ENCODE data around the gene TTC7B.

Gene TTC7B

DNA sequence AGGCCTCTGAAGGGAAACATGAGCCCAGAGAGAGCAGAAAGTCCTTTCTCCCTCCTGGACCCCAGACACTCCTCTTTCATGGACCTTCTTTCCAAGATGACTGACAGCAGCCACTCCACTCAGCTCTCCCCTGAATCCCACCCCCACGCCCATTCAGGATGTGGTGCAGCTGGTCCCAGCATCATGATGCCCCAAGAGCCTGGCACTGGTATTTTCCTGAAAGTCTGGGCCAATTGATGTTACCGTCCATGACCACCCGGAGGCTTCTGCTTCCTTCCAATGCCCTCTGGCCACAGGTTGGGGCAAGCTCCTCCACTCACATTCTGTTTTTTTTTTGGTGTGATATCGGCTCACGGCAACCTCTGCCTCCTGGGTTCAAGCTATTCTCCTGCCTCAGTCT, 306.8 kb downstream of the TTC7B start:
- DNase-seq (ENCODE audit: low spot score) = no peak

DNA sequence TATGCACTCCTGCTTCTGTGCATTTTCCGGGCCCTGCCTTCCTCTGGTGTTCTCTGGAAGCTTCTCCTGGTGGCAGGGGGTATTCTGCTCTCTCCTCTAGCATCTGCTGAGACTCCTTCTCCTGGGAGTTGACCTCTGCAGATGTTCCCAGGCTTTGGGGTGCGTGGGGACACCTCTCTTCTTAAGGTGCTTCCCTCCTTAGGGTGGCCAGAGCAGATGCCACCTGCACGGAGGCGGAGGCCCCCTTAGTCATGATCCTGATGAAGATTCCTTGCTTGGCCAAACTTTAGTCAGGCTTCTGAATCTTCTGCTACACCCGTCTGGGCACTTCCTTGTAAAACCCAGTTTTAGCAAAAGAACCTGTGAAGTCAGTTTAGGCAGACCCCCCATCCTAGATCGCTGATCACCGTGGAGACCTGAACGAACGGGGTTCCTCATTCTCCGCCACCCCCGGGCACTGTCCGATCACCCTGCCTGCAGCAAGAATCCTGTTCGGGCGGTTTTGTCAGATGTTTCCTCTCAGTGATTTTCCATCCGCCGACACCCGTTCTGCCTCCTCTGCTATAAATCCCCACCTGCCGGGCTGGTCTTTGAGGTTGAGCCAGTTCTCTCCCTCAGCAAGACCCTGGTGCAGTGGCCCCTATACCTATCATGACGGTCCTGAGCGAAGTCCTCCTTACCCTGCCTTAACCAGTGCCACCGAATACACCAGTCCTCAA, 307.5 kb downstream of the TTC7B start:
- no peak for DNase-seq (ENCODE audit: low spot score)

DNA sequence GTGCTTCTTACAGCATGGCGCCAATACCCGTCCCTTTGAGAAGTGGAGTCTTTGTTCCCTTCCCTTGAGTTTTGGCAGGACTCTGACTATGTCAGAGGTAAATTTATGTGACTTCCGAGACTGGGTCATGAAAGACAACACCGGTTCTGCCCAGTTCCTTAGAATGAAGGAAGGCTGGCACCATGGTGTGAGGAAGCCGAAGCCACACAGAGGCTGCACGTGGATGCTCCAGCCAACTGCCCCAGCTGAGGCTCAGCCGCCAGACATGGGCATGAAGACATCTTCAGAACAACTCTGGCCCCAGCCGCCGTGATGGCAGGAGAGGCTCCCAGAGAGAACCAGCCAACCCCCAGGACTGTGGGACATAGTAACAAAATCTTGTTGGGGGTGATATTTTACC, 308.2 kb downstream of the TTC7B start:
- no peak for DNase-seq (ENCODE audit: low spot score)

DNA sequence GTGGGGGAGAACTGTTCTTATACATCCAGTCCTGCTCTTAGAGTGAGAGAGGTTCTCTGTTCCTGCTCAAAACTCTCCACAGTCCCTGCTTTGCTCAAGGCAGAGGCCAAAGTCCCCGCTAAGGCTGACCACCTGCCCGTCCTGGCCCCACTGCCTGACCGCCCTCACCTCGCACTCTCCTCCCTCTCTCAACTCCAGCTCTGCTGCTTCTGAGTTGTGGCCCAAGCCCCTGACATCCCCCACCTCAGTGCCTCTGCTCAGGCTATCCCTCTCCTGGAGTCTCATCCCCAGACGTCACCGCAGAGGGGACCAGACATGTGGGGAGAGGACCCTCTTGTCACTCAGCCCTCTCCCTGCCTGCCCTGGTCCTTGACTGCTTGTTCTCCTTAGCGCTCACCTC, 308.8 kb downstream of the TTC7B start:
- DNase-seq (ENCODE audit: low spot score) = no peak

DNA sequence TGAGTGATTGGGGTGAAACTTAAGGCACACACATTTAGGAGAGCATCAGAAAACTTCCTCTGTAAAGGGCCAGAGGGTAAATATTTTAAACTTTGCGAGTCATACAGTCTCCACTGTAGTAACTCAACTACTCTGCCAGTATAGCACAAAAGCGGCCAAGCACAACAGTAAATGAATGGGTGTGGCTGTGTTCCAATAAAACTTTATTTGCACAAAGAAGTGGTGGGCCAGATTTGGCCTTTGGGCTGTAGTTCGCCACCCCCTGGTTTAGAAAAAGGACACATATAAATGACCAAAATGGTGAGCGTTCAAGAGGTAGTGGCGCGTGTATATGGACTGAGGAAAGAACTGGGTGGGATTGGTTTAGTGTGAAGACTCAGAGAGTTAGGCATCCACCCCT, 309.5 kb downstream of the TTC7B start:
- DNase-seq (ENCODE audit: low spot score) = no peak

DNA sequence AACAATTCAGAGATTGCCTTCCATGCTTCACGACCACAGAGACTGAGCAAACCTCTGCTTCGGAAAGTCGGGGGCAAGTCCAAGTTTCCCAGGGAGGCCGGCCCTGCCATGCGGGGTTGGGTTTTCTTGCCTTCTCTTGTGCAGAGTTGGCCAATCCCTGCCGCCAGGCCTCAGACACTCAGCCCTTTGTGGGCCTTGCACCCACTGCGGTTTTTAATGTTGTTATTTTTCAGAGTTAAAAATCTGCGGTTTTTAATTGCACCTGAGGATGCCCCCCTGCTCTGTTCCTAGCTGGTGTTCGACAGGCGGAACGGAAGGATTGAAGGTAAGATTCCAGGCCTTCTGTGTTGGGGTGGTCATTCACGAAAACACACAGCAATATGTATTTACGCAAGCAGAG, 310.7 kb downstream of the TTC7B start:
- DNase-seq (ENCODE audit: low spot score) = no peak

DNA sequence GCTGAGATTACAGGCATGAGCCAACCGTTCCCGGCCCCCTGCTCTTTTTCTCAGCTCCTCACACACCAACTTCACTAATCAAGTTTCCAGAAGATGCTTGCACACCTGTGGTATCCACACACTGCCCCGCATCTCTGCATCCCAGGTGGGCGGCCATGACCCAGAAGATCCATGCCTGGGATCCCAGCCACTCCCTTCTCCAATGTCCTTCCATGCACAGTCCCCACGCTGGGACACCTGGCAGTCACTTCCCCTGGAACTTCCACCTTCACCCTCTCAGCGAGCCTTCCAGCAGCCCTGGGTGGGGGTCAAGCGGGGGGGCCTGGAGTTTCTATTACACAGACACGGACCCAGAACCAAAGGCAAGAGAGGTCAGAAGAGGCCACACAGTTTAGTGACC, 311.6 kb downstream of the TTC7B start:
- no peak for DNase-seq (ENCODE audit: low spot score)

DNA sequence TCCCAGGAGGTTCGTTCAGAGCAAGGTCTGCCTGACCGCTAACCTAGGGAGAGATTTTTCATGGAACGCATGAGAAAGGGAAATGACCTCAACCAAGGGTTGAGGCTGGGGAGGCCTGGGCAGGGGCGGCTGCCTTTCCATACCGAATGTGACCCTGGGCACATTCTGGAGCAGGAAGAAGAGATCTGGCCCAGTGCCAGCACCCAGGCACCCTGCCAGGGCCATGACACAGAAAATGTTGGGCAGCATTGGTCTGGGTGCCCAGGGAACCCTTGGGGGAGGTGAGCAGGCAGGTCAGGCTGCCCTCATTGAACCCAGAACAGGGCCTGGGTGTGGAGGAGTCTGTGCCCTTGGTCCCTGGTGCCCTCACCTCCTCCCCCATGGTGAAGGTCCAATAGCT, 312.6 kb downstream of the TTC7B start:
- DNase-seq (ENCODE audit: low spot score) = no peak

DNA sequence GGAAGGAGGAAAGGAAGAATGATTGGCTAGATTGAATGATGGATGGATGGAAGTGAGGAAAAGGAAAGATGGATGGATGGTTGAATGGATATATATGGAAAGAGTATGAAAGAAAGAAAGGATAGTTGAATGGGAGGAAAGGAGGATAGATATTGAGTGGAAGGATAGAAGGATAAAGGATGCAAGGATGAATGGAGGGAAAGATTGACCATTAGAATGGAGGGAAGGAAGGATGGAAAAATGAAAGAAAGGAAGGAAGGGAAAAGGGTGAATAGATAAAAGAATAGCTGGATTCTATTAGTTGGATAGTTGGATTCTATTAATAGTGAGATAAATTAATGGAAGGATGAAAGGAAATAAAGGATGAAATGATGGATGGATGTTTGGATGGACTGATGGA, 313.5 kb downstream of the TTC7B start:
- DNase-seq (ENCODE audit: low spot score) = no peak

DNA sequence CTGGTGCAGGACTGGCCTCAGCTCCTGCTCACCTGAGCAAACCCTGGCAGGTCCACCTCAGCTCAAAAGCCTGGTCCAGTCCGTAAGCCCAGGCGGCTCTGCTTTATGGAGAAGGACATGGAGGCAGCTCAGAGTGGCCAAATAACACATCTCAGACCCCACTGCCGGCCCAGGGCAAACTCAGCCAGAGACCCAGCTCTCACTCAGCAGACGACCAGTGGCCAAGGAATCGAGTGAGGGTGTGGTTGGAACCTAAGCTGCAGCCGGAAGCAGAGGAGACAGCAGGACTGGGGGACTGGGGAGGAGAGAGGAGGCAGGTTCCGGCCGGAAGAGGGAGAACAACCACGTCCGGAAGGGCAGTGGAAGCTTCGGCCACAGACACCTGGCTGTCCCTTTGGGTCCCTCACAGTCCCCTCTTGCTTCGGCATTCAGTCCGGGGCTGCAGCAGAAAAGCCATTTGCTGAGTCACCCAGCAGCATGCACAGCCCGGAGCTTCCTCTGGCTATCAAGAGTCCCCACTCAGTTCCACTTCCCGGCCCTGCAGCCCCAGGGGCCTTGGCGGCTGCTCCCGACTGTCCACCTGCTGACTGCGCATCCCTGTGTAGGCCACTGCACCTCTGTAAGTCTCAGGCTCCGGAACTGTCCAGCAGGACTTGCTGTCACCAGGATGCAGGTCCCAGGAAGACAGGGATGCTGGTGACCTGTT, 315.4 kb downstream of the TTC7B start:
- DNase-seq (ENCODE audit: low spot score) = no peak

DNA sequence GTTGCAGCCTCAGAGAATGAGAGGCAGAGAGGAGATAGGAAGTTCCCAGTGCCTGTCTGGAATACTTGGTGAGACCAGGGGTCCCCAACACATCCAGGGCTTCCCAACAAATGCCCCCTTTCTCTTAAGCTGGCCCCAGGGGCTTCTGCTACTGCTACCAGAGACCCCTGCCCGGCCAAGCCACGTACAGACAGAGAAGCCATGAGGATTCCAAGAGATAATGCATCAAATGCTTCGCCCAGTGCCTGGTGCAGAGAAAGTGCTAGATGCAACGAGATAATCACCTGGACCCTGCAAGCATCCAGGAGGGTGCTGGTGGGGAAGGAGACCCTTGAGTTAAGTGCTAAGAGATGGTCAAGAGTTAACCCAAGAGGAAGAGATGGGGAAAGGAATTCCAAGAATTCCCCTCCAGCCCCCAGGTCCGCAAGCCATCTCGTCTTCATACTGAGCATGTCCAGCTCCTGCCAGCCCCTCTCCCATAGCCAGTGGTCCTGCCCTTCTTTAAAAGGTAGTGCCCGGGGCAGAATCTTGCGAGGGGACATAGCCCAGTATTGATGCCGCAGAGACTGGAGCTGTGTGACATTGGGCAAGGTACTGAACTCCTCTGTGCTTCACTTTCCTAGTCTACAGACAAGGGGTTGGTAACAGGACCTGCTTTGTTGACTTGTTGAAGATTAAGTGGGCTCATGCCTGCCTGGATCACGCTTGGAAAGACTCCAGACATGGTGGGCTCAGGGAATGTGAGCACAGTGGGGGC, 316.1 kb downstream of the TTC7B start:
- DNase-seq (ENCODE audit: low spot score) = no peak

DNA sequence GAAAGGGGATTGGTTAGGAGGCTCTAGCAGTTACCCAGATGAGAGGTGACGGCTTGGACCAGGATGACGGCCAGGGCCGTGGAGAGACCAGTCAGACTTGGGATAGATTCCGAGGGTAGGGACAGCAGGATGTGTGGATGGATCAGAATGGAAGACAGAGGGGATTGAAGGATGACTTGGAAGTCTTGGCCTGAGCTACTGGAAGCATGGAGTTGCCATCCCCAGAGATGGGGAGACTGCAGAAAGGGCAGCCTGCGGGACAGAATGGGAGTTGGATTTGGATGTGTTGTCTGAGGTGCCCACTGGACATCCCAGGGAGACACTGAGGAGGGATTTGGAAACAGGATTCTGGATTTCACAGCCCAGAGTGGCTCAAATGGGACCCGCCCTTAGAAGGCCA, 317.1 kb downstream of the TTC7B start:
- no peak for DNase-seq (ENCODE audit: low spot score)

DNA sequence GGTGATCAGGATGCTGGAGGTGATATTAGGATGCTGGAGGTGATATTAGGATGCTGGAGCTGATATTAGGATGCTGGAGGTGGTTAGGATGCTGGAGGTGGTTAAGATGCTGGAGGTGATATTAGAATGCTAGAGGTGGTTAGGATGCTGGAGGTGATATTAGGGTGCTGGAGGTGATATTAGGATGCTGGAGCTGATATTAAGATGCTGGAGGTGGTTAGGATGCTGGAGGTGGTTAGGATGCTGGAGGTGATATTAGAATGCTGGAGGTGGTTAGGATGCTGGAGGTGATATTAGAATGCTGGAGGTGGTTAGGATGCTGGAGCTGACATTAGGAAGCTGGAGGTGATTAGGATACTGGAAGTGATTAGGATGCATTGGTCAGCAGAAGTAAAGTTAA, 318.0 kb downstream of the TTC7B start:
- DNase-seq (ENCODE audit: low spot score) = no peak

DNA sequence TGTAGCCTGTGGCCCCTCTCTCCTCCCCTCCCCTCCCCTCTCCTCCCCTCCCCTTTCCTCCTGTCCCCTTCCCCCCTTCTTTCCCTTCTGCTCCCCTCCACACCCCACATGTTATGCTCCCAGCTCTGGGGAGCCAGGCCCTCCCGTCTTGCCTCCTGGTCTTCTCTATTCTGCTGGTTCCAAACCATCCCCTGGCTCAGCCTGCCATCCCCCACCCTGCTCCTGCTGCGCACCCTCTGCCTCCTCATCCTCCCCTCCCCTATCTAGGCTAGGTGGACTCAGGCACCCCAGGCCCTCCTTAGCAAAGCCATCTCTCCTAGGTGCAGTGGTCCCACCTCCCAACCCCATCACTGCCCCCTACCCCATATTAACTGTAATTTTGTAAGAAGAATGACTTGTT, 319.9 kb downstream of the TTC7B start:
- DNase-seq (ENCODE audit: low spot score) = no peak

DNA sequence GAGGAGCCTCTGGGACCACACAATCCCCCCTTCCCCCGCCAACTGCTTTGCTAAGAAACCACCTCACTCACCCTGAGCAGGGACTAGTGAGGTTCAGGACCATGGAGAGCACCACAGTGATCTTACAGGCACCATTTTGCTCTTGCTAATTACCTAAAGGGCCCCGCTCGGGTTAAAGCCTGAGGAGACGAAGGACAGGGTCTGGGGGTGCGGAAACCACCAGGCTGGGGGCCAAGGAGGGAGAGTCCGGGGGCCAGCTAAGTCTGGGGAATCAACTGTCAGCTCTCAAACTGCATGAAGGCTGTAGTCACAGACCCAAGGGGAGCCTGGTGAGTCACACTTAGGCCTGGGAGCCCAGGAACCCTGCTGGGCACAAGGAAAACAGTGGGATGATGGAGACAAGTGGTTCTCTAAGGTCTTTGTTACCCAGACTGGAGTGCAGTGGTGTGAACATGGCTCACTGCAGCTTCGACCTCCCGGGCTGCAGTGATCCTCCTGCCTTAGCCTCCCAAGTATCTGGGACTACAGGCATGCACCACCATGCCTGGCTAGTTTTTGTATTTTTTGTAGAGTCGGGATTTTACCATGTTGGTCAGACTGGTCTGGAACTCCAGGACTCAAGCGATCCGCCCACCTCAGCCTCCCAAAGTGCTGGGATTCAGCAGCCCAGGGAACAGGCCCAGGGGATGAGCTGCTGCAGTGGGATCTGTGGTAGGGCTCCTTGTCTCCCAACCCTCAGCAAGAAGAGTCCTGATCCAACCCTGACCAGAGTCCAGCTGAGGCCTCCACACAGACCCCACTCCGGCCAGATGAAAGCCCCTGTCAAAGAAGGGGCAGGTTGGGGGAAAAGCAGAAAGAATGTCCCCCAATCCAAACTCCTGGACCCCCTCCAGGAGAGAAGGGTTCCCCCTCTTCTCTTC, 320.6 kb downstream of the TTC7B start:
- peak; percentile 82 for DNase-seq (ENCODE audit: low spot score)

DNA sequence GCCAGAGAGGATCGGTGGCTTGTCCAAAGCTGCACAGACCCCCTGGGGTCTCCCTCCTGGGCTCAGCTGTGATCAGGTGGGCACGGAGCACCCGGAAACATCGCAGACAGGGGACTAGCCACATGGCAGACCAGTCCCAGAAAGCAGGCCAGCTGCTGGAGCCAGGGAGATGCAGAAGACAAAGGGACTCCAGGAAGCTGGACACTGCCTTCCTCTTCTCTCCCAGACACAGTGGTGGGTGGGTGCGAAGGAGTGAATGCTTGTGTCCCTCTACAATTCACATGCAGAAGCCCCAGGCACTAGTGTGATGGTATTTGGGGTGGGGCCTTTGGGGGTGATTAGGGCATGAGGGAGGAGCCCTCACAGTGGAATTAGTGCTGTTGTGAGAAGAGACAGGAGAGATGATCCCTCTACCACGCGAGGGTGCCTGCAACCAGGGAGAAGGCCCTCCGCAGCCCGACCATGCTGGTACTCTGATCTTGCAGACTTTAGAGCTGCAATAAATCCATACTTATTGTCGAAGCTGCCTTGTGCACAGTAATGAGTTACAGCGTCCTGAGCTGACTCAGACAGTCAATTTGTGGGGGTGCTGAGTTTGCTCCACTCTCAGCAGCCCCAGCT, 324.2 kb downstream of the TTC7B start:
- peak; percentile 12 for DNase-seq (ENCODE audit: low spot score)

DNA sequence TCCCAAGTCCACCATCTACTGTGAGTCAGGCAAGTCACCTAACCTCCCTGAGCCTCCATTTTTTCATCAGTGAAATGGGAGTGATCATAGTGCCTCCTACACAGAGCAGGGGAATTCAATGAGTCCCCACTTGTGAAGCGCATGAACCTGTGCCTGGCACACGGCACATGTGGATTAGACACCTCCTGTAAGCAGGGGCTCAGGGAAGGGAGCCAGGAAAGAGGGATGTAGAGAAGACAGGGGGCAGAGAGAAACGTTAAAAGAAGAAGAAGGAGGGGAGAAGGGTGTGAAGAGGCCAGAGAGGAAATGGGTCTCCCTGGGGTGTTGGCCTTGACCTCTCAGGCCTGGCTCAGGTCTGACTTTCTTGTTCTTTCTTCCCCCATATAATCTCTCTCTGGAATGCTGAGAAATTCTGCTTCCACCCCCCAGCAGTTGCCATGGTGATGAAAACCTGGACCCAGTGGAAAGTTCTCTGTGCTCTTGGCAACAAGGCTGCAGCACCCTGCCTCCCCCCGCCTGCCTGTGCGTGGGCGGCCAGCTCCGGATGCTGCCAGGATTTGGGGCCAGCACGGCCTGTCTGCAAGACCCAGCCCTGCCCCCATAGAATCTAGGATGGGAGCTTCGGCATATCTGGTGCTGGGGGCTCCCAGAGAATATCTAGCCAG, 324.9 kb downstream of the TTC7B start:
- DNase-seq (ENCODE audit: low spot score) = peak; percentile 63

DNA sequence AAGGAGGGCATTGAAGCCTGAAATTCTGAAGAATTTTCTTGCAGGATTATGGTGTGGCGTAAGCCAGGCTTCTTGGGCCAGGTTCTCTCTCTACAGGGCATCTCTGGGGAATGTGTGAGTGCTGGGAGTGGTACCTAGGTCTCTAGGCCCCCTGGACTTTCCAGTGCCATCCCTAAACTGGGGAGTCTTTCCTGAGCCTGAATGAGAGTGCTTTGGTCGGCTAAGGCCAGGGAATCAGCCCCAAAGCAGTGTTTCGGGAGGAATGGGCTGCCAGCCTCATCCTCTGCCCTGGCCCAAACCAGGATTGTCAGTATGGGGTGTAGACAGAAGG, 325.5 kb downstream of the TTC7B start:
- DNase-seq (ENCODE audit: low spot score) = no peak

DNA sequence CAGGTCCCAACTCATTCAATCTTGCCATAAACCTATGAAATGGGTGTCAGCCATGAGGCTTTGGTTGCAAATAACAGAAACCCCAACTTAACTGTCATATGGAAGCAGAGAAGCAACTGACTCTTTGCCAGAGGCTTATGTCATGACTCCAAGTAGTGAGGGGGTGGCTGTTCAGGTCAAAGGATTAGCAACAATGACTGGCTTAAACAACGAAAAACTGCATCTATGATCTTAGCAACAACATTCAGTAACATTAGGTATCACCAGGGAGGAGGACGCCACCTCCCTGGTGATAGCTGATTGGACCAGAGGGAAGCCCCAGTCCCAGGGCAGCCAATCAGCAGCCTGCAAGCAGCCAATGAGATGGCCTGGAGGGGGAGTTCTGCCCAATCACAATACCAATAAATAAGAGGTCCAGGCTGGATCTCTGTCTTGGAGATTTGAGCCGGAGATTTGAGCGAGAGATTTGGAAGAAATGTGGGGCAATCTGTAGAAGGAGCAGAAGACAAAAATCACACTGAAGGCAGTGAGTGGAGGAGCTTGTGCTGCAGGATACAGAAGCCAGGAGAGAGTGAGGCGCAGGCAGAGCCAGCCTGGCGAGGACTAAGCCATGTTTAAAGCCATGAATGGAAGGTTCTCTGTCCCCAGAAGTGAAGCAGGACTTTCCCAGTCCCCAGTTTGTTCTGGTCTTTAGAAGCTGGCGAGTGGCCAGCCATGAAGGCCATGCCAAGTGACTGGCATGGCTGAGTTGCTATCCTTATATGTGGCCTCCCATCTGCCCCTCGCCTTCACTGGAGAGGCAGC, 326.1 kb downstream of the TTC7B start:
- peak; percentile 18 for DNase-seq (ENCODE audit: low spot score)

DNA sequence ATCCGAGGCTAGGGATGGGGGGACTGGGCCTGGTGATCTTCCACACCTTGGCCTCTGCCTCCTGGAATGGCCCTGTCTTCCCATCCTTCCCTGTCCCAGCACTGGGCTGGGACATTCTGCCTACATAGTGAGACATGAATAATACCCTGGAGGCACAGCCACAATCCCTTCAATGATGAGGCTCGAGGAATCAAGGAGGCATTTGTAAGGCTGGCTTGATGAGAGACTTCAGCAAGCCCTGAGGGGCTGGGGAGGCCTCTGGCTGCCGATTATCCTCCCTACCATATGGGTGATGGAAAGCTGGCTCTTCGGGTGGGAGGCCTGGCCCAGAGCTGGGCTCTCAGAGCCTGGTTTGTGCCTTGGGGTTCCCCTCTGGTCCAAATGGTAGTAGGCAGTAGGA, 326.9 kb downstream of the TTC7B start:
- DNase-seq (ENCODE audit: low spot score) = no peak

Data from AG08396 (cell line).